ENCODE data around the gene CELA1.
"Not testable (repeated sequence)": the region's sequence is repeated elsewhere in the genome, so short reads cannot be mapped to it uniquely, and the experiment has no call there.

CELA1 gene

GRCh38 chr12:51345681-51346080, 798 bp downstream of the CELA1 start:
- ChIA-PET CTCF (no interaction called here), POLR2A (no interaction called here)
- TF ChIP-seq SP1 (IDR thresholded peaks at IDR 0.05) (no peak), ELF4 (IDR thresholded peaks at IDR 0.05) (no peak), FOXA1 (IDR thresholded peaks at IDR 0.05) (no peak), FOXM1 (IDR thresholded peaks at IDR 0.05; ENCODE audit: borderline replicate concordance) (no peak), PKNOX1 (IDR thresholded peaks at IDR 0.05) (no peak), LEF1 (IDR thresholded peaks at IDR 0.05; ENCODE audit: borderline replicate concordance) (no peak), HDGF (IDR thresholded peaks at IDR 0.05; ENCODE audit: borderline replicate concordance) (no peak), SUZ12 (IDR thresholded peaks at IDR 0.05) (no peak), ZNF384 (IDR thresholded peaks at IDR 0.05) (no peak)
- no peak for DNase-seq (ENCODE audit: extremely low spot score)

GRCh38 chr12:51343201-51343600, 3.3 kb downstream of the CELA1 start:
- DNase-seq (ENCODE audit: extremely low spot score): no peak
- ChIA-PET CTCF (no interaction called here), POLR2A (no interaction called here)
- no peak for TF ChIP-seq ELF4 (IDR thresholded peaks at IDR 0.05)
- TF ChIP-seq FOXA1 (IDR thresholded peaks at IDR 0.05): no peak
- no peak for TF ChIP-seq NFRKB (IDR thresholded peaks at IDR 0.05)
- no peak for TF ChIP-seq CTBP1 (IDR thresholded peaks at IDR 0.05; ENCODE audit: borderline replicate concordance)
- no peak for TF ChIP-seq FOXK2 (IDR thresholded peaks at IDR 0.05)
- no peak for TF ChIP-seq LEF1 (IDR thresholded peaks at IDR 0.05; ENCODE audit: borderline replicate concordance)
- no peak for TF ChIP-seq FOXM1 (IDR thresholded peaks at IDR 0.05; ENCODE audit: borderline replicate concordance)
- TF ChIP-seq TARDBP (IDR thresholded peaks at IDR 0.05): no peak
- no peak for TF ChIP-seq L3MBTL2 (conservative IDR thresholded peaks at IDR 0.05)
- no peak for TF ChIP-seq PKNOX1 (IDR thresholded peaks at IDR 0.05)
- TF ChIP-seq ZNF384 (IDR thresholded peaks at IDR 0.05): no peak
- no peak for TF ChIP-seq BHLHE40 (IDR thresholded peaks at IDR 0.05; ENCODE audit: borderline replicate concordance)
- no peak for TF ChIP-seq SUZ12 (IDR thresholded peaks at IDR 0.05)
- TF ChIP-seq ARNT (IDR thresholded peaks at IDR 0.05): no peak
- no peak for TF ChIP-seq SP1 (IDR thresholded peaks at IDR 0.05)
- TF ChIP-seq HDGF (IDR thresholded peaks at IDR 0.05; ENCODE audit: borderline replicate concordance): no peak

GRCh38 chr12:51342416-51342815, 4.1 kb downstream of the CELA1 start:
- CTCF ChIA-PET: interaction anchor here (0.6 kb wide), 1 partner anchor 21 kb away, joined by 3 read pairs; no protein-coding TSS in a partner anchor
- no peak for TF ChIP-seq HDGF (IDR thresholded peaks at IDR 0.05; ENCODE audit: borderline replicate concordance)
- no peak for TF ChIP-seq PKNOX1 (IDR thresholded peaks at IDR 0.05)
- no peak for TF ChIP-seq ZNF384 (IDR thresholded peaks at IDR 0.05)
- TF ChIP-seq ARNT (IDR thresholded peaks at IDR 0.05): no peak
- no peak for TF ChIP-seq CTBP1 (IDR thresholded peaks at IDR 0.05; ENCODE audit: borderline replicate concordance)
- no peak for TF ChIP-seq SUZ12 (IDR thresholded peaks at IDR 0.05)
- no peak for TF ChIP-seq FOXM1 (IDR thresholded peaks at IDR 0.05; ENCODE audit: borderline replicate concordance)
- TF ChIP-seq FOXA1 (IDR thresholded peaks at IDR 0.05): no peak
- TF ChIP-seq ELF4 (IDR thresholded peaks at IDR 0.05): no peak
- TF ChIP-seq L3MBTL2 (conservative IDR thresholded peaks at IDR 0.05): no peak
- TF ChIP-seq NFRKB (IDR thresholded peaks at IDR 0.05): no peak
- no peak for TF ChIP-seq FOXK2 (IDR thresholded peaks at IDR 0.05)
- no peak for TF ChIP-seq TARDBP (IDR thresholded peaks at IDR 0.05)
- TF ChIP-seq SP1 (IDR thresholded peaks at IDR 0.05): no peak
- TF ChIP-seq BHLHE40 (IDR thresholded peaks at IDR 0.05; ENCODE audit: borderline replicate concordance): no peak
- no peak for TF ChIP-seq LEF1 (IDR thresholded peaks at IDR 0.05; ENCODE audit: borderline replicate concordance)
- POLR2A ChIA-PET: interaction anchor here (1.5 kb wide), 1 partner anchor 260 kb away, joined by 3 read pairs; no protein-coding TSS in a partner anchor
- DNase-seq (ENCODE audit: extremely low spot score): no peak

- CTCF ChIA-PET: interaction anchor here (0.6 to 2.0 kb wide), 14 partner anchors 10 to 1307 kb away, joined by 3 to 16 read pairs (median 4); partner anchors contain the start of gene CSRNP2
- POLR2A ChIA-PET: interaction anchor here (0.6 to 1.5 kb wide), 5 partner anchors 72 to 578 kb away, joined by 3 to 6 read pairs (median 3); partner anchors contain the start of genes DAZAP2 and POU6F1
- no peak for TF ChIP-seq L3MBTL2 (conservative IDR thresholded peaks at IDR 0.05)
- TF ChIP-seq TARDBP (IDR thresholded peaks at IDR 0.05): no peak
- TF ChIP-seq ZNF384 (IDR thresholded peaks at IDR 0.05): no peak
- no peak for TF ChIP-seq BHLHE40 (IDR thresholded peaks at IDR 0.05; ENCODE audit: borderline replicate concordance)
- TF ChIP-seq ARNT (IDR thresholded peaks at IDR 0.05): no peak
- TF ChIP-seq ELF4 (IDR thresholded peaks at IDR 0.05): no peak
- no peak for TF ChIP-seq FOXM1 (IDR thresholded peaks at IDR 0.05; ENCODE audit: borderline replicate concordance)
- no peak for TF ChIP-seq CTBP1 (IDR thresholded peaks at IDR 0.05; ENCODE audit: borderline replicate concordance)
- no peak for TF ChIP-seq SUZ12 (IDR thresholded peaks at IDR 0.05)
- TF ChIP-seq LEF1 (IDR thresholded peaks at IDR 0.05; ENCODE audit: borderline replicate concordance): no peak
- peak; percentile 71 for DNase-seq (ENCODE audit: extremely low spot score)
Observed at GRCh38 chr12:51341251-51342007, 5.0 kb downstream of the CELA1 start.

- no peak for DNase-seq (ENCODE audit: extremely low spot score)
- CTCF ChIA-PET: interaction anchor here (2.0 kb wide), 1 partner anchor 12 kb away, joined by 16 read pairs; no protein-coding TSS in a partner anchor
- POLR2A ChIA-PET: no interaction called here
- TF ChIP-seq LEF1 (IDR thresholded peaks at IDR 0.05; ENCODE audit: borderline replicate concordance) (no peak), ZNF384 (IDR thresholded peaks at IDR 0.05) (no peak), FOXK2 (IDR thresholded peaks at IDR 0.05) (no peak), L3MBTL2 (conservative IDR thresholded peaks at IDR 0.05) (no peak), HDGF (IDR thresholded peaks at IDR 0.05; ENCODE audit: borderline replicate concordance) (no peak), TARDBP (IDR thresholded peaks at IDR 0.05) (no peak), SUZ12 (IDR thresholded peaks at IDR 0.05) (no peak), FOXA1 (IDR thresholded peaks at IDR 0.05) (no peak), CTBP1 (IDR thresholded peaks at IDR 0.05; ENCODE audit: borderline replicate concordance) (no peak), ARNT (IDR thresholded peaks at IDR 0.05) (no peak), BHLHE40 (IDR thresholded peaks at IDR 0.05; ENCODE audit: borderline replicate concordance) (no peak), SP1 (IDR thresholded peaks at IDR 0.05) (no peak), ELF4 (IDR thresholded peaks at IDR 0.05) (no peak), FOXM1 (IDR thresholded peaks at IDR 0.05; ENCODE audit: borderline replicate concordance) (no peak)
Observed at GRCh38 chr12:51339750-51340149, 6.7 kb downstream of the CELA1 start.

- POLR2A ChIA-PET; DNase-seq (ENCODE audit: extremely low spot score); CTCF ChIA-PET: not testable (repeated sequence)
Observed at GRCh38 chr12:51337336-51337735, 9.1 kb downstream of the CELA1 start.

Measured in HEK293T (cell line).